T-helper 1 cell (primary cell): ENCODE measurements around the gene LAG3.

Source experiments
- DNase-seq, 5 donors: peaks; one replicate each; pipeline ENCODE4 v3.0.0-alpha.2; 2012 to 2020

LAG3 gene

DNA sequence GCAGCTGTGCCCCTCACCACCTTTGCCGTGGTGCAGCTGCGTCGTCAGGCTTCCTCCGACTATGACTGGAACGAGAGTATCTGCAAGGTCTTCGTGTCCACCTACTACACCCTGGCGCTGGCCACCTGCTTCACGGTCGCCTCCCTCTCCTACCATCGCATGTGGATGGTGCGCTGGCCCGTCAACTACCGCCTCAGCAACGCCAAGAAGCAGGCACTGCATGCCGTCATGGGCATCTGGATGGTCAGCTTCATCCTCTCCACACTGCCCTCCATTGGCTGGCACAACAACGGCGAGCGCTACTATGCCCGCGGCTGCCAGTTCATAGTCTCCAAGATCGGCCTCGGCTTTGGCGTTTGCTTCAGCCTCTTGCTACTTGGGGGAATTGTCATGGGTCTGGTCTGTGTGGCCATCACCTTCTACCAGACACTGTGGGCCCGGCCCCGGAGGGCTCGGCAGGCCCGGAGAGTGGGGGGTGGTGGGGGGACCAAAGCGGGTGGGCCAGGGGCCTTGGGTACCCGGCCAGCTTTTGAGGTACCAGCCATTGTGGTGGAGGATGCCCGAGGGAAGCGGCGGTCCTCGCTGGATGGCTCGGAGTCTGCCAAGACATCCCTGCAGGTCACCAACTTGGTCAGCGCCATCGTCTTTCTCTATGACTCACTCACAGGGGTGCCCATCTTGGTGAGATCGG, 51.9 kb downstream of the LAG3 start:
- DNase-seq: no peak

DNA sequence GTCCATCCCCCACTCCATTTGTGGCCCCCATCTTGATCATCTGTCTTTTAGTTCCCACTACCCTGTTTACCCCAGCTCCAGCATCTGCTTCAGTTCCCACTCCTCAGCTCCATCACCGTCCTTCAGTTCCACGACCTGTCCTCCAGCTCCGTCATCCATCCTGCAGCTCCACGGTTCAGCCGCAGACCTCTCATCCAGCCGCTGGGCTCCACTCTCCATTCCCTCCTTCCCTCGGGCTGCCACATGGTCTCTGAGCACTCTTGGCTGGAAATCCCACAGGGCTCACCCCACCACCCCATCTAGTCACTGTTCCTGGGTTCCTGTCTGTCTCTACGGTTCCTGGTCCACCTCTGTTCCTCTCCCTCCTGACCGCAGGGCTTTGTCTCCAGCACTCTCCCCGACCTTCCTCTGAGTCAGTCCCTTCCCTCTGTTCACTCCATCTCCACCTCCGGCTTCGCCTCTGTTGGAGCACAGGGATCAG, 52.6 kb downstream of the LAG3 start:
- DNase-seq: no peak

DNA sequence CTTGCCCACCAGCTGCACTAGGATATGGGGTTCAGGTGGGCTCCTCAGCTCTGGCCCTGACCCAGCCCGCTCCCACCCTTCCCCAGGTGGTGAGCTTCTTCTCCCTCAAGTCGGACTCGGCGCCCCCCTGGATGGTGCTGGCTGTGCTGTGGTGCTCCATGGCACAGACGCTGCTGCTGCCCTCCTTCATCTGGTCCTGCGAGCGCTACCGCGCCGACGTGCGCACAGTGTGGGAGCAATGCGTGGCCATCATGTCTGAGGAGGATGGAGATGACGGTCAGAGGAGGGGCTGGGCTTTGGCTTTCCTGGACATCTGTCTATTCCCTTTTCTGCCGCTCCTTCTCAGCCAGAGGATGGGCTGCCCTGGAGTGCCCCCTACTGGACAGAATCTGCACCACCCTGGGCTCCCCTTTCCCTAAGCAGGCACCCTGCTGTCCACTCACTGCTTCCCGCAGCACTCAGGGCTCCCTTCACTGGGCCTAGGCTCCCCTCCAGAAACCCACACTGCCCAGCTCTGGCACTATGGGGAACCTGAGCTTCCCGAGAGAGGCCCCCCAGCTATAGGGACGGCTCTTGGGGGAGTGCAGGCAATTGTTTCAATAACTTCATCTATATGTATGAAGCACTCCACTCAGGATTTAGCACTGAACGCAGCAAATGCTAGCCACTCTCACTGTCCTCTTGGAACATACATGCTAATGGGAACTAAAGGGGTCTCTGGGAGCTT, 53.2 kb downstream of the LAG3 start:
- peak; percentile 57 to 79 (median 67) for DNase-seq

DNA sequence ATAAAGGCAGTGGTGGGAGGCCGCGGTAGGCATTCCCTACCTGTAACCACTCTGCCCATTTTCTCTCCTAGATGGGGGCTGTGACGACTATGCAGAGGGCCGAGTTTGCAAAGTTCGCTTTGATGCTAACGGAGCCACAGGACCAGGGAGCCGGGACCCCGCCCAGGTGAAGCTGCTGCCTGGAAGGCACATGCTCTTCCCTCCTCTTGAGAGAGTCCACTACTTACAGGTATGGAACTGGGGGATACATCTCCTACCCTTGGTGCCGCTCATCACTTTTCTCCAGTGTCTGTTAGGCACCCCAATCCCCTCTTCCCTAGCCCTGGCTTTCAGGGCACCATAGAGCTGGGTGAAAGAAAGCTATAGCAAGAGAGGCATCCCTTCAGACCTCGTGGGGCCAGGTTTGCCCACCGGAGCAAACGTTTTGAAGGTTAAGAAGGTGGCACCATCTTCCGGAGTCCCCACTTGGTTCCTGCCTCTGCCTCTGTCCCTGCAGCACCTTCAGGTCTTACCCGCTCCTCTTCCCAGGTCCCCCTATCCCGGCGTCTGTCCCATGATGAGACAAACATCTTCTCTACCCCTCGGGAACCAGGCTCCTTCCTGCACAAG, 53.9 kb downstream of the LAG3 start:
- no peak for DNase-seq

DNA sequence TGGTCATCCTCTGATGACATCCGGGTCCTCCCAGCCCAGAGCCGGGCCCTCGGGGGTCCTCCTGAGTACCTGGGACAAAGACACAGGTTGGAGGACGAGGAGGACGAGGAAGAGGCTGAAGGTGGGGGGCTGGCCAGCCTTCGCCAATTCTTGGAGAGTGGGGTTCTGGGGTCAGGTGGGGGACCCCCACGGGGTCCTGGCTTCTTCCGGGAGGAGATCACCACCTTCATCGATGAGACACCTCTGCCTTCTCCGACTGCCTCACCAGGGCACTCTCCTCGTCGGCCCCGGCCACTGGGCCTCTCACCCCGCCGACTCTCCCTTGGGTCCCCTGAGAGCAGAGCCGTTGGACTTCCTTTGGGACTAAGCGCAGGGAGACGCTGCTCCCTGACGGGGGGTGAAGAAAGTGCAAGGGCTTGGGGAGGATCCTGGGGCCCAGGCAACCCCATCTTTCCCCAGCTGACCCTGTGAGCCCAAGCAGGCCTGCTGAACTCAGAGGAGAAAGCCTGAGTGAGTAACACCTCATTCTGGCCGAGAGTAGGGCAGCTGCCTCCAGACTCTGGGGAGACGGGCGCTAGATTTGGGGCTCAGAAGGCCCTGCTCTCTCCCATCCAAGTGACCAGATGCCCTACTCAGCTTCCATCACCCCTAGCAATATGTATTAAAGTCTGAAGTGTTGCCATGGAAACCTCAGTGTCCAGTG, 54.6 kb downstream of the LAG3 start:
- DNase-seq: no peak

DNA sequence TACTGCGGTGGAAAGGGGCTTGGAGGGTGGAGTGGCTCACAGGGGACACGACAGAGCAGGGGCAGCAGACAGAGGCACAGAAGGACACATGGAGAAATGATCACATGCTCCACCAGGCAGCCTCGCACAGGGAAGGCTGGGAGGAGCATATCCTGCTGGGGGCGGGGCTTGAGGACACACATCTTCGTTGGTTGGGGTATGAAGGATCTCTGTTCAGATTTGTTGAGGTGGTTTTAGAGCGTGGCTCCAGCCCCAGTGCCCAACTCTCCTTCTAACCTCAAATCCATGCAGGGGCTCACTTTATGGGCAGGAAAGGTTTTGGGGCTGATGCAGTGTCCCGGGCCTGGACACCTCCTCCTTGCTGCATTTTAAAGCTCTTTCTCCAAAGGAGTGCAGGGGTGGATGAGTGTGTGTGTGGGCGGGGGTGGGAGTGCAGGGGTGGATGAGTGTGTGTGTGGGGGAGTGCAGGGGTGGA, 55.2 kb downstream of the LAG3 start:
- DNase-seq: peak in 2 of 5 donors; percentile 21 to 44
